Ectodermal cell (in vitro differentiated cells): ENCODE results near the gene TUT7.

ENCODE experiments used
- H3K27ac ChIP-seq: 2 replicates; pipeline ENCODE4 v1.7.0; 2013; ENCODE audit warnings: mild to moderate bottlenecking, low read depth, low read length; ENCODE audit not compliant: insufficient read depth, poor library complexity, severe bottlenecking
- H3K27me3 ChIP-seq: 2 replicates; pipeline ENCODE4 v1.7.0; 2013; ENCODE audit warnings: mild to moderate bottlenecking, low read length; ENCODE audit not compliant: insufficient read depth, control insufficient read depth, poor library complexity, severe bottlenecking
- H3K36me3 ChIP-seq: one replicate; pipeline ENCODE4 v1.7.0; 2013; ENCODE audit warnings: low read length; ENCODE audit not compliant: control insufficient read depth, insufficient read depth
- H3K4me1 ChIP-seq: one replicate; pipeline ENCODE4 v1.7.0; 2013; ENCODE audit warnings: low read length; ENCODE audit not compliant: control insufficient read depth, insufficient read depth
- H3K4me3 ChIP-seq: 2 replicates; pipeline ENCODE4 v1.7.0; 2013; ENCODE audit warnings: low read depth, low read length, control low read depth; ENCODE audit not compliant: insufficient read depth
- H3K9me3 ChIP-seq: 2 replicates; pipeline ENCODE4 v1.7.0; 2013; ENCODE audit warnings: mild to moderate bottlenecking, low read length, moderate library complexity; ENCODE audit not compliant: control insufficient read depth
- WGBS, 2 experiments: methylation state at CpG; one replicate each; pipeline ENCODE4 v1.1.7; 2013; ENCODE audit warnings: missing lambda C conversion rate in 2 of 2; 5-methylcytosine and 5-hydroxymethylcytosine counted together

Gene TUT7

GRCh38 chr9:86248746-86249145, 105.5 kb downstream of the TUT7 start:
- H3K9me3 ChIP-seq, result no peaks in the 10 kb centered on the region
- no peak overlapping the region for H3K4me3 ChIP-seq
- no peaks in the 10 kb centered on the region for H3K27me3 ChIP-seq
- no peaks in the 10 kb centered on the region for H3K36me3 ChIP-seq
- H3K4me1 ChIP-seq, result no peaks in the 10 kb centered on the region
- no peak overlapping the region for H3K27ac ChIP-seq
- WGBS, 2 experiments, result 93% methylated on average over 3 to 4 of the region's 4 CpGs

- Histone ChIP-seq H3K9me3 (no peaks in the 10 kb centered on the region), H3K27ac (no peak overlapping the region), H3K36me3 (no peaks in the 10 kb centered on the region), H3K4me1 (no peaks in the 10 kb centered on the region), H3K27me3 (no peaks in the 10 kb centered on the region), H3K4me3 (no peak overlapping the region)
- WGBS, 2 experiments, result 73 to 74% methylated on average over 6 of the region's 6 CpGs
Observed at GRCh38 chr9:86246752-86247161, 107.5 kb downstream of the TUT7 start.

- peak overlapping the region; percentile 13 for H3K27ac ChIP-seq
Observed at GRCh38 chr9:86242071-86242470, 112.1 kb downstream of the TUT7 start.

DNA sequence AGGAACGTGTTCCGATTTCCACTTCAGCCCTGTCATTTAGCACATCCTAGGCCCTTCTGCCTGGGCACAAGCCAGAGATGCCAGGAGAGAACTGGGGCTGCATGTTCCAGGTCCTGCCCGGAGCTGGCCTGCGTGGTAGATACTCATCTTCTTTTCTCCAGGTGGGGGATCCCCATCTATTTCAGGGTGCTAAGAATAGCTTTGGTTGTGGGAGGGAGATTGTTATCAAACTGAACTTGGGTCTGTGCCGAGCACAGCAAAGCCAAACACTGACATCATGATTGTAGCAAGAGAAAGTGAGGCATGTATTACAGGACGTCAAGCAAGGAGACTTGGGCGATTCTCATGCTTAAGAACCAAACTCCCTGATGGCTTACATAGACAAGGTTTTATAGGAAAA, 113.0 kb downstream of the TUT7 start:
- Histone ChIP-seq H3K4me3 (no peak overlapping the region), H3K27ac (no peak overlapping the region), H3K4me1 (no peaks in the 10 kb centered on the region), H3K9me3 (no peaks in the 10 kb centered on the region), H3K27me3 (no peaks in the 10 kb centered on the region), H3K36me3 (no peaks in the 10 kb centered on the region)
- 95 to 96% methylated on average over 7 of the region's 7 CpGs for WGBS, 2 experiments

More at GRCh38 chr9:86242071-86242470, 112.1 kb downstream of the TUT7 start:
- Histone ChIP-seq H3K4me1 (no peaks in the 10 kb centered on the region), H3K4me3 (no peak overlapping the region), H3K36me3 (no peaks in the 10 kb centered on the region), H3K9me3 (no peaks in the 10 kb centered on the region), H3K27me3 (no peaks in the 10 kb centered on the region)
- 71 to 81% methylated on average over 1 of the region's 2 CpGs for WGBS, 2 experiments

GRCh38 chr9:86238861-86239770, 115.1 kb downstream of the TUT7 start:
- H3K36me3 ChIP-seq, result no peaks in the 10 kb centered on the region
- no peak overlapping the region for H3K27ac ChIP-seq
- H3K4me1 ChIP-seq, result no peaks in the 10 kb centered on the region
- WGBS, 2 experiments, result 93 to 96% methylated on average over 9 to 10 of the region's 10 CpGs
- H3K9me3 ChIP-seq, result no peaks in the 10 kb centered on the region
- no peak overlapping the region for H3K4me3 ChIP-seq
- no peaks in the 10 kb centered on the region for H3K27me3 ChIP-seq
